CD14-positive monocyte (primary cell): ENCODE results near the gene SNAP29. TPM values are rescaled to one million over a fixed set of nuclear protein-coding genes. Genes with fewer than 3 reads are reported as not detected.
"Not testable (repeated sequence)": the region's sequence is repeated elsewhere in the genome, so short reads cannot be mapped to it uniquely, and the experiment has no call there.

Experiments used
- DNase-seq, 3 donors: peaks; one replicate each; pipeline ENCODE4 v3.0.0-alpha.2; 2011 to 2022
- H2AFZ ChIP-seq: 2 replicates; pipeline ENCODE4 v1.6.0; 2012; ENCODE audit warnings: mild to moderate bottlenecking, low read depth, low read length, inconsistent platforms; ENCODE audit not compliant: insufficient read depth, poor library complexity, severe bottlenecking
- H3K27ac ChIP-seq, 2 donors: 1 replicate in 1 of 2; 2 replicates in 1 of 2; pipeline ENCODE4 v1.5.1; 2012 to 2013; ENCODE audit warnings: low read length in 2 of 2, control low read depth in 1 of 2, inconsistent platforms in 1 of 2, low read depth in 1 of 2, mild to moderate bottlenecking in 1 of 2
- H3K27me3 ChIP-seq, 2 donors: one replicate each; pipeline versions ENCODE4 v1.6.0 to v1.6.1; 2011 to 2013; ENCODE audit warnings: low read length in 2 of 2; ENCODE audit not compliant: control insufficient read depth in 2 of 2, insufficient read depth in 2 of 2
- H3K36me3 ChIP-seq, 2 donors: replicated peaks in 1 of 2; 1 replicate in 1 of 2; 2 replicates in 1 of 2; pipeline versions ENCODE4 v1.5.1 to v1.6.1; 2012 to 2013; ENCODE audit warnings: low read length in 2 of 2, control low read depth in 1 of 2, inconsistent platforms in 1 of 2, mild to moderate bottlenecking in 1 of 2; ENCODE audit not compliant: insufficient read depth in 2 of 2, control insufficient read depth in 1 of 2
- H3K4me1 ChIP-seq, 2 donors: 1 replicate in 1 of 2; 2 replicates in 1 of 2; pipeline versions ENCODE4 v1.5.1 to v1.6.1; 2012 to 2013; ENCODE audit warnings: low read length in 2 of 2, control low read depth in 1 of 2, inconsistent platforms in 1 of 2, mild to moderate bottlenecking in 1 of 2, moderate library complexity in 1 of 2; ENCODE audit not compliant: insufficient read depth in 2 of 2, control insufficient read depth in 1 of 2
- H3K4me2 ChIP-seq: replicated peaks from 2 replicates; pipeline ENCODE3; 2012; ENCODE audit warnings: low read length, moderate library complexity, mild to moderate bottlenecking; ENCODE audit not compliant: poor library complexity, severe bottlenecking; ENCODE audit errors: extremely low read depth
- H3K4me3 ChIP-seq, 3 experiments: fragments of 200-600 bp in 1 of 3; sonication (generic) in 1 of 3; replicated peaks in 1 of 3; 1 replicate in 2 of 3; 2 replicates in 1 of 3; pipeline ENCODE4 v1.5.1; 2011 to 2013; ENCODE audit warnings: low read length in 3 of 3, mild to moderate bottlenecking in 3 of 3, control low read depth in 2 of 3, low read depth in 2 of 3, inconsistent platforms in 1 of 3, moderate library complexity in 1 of 3
- H3K79me2 ChIP-seq: 2 replicates; pipeline ENCODE4 v1.6.0; 2012; ENCODE audit warnings: mild to moderate bottlenecking, control low read depth, inconsistent platforms, low read length, moderate library complexity; ENCODE audit not compliant: insufficient read depth
- H3K9ac ChIP-seq: 2 replicates; pipeline ENCODE4 v1.6.0; 2017; ENCODE audit warnings: low read length, mild to moderate bottlenecking; ENCODE audit not compliant: insufficient read depth, poor library complexity, severe bottlenecking
- H3K9me3 ChIP-seq, 2 donors: replicated peaks in 1 of 2; 1 replicate in 1 of 2; 2 replicates in 1 of 2; pipeline versions ENCODE4 v1.5.1 to v1.6.1; 2012 to 2013; ENCODE audit warnings: low read length in 2 of 2, control low read depth in 1 of 2; ENCODE audit not compliant: control insufficient read depth in 1 of 2, insufficient read depth in 1 of 2
- H4K20me1 ChIP-seq: 2 replicates; pipeline ENCODE4 v1.6.0; 2012; ENCODE audit warnings: mild to moderate bottlenecking, low read length, control low read depth, moderate library complexity; ENCODE audit not compliant: insufficient read depth
- H3K27ac Mint-ChIP-seq, 7 donors: one replicate each; pipeline ENCODE4 v1.8.0; 2020; ENCODE audit warnings: mild to moderate bottlenecking in 7 of 7, mixed read lengths in 7 of 7, moderate library complexity in 6 of 7, inconsistent platforms in 2 of 7
- H3K27me3 Mint-ChIP-seq, 3 donors: one replicate each; pipeline ENCODE4 v1.8.0; 2021 to 2022; ENCODE audit warnings: low read depth in 3 of 3, mild to moderate bottlenecking in 3 of 3, mixed read lengths in 3 of 3, moderate library complexity in 3 of 3, inconsistent platforms in 1 of 3
- H3K36me3 Mint-ChIP-seq, 2 donors: one replicate each; pipeline ENCODE4 v1.8.0; 2020; ENCODE audit warnings: mixed read lengths in 2 of 2, inconsistent platforms in 1 of 2, mild to moderate bottlenecking in 1 of 2
- H3K4me1 Mint-ChIP-seq: one replicate; pipeline ENCODE4 v1.8.0; 2020; ENCODE audit warnings: mild to moderate bottlenecking, mixed read lengths
- H3K4me3 Mint-ChIP-seq, 2 donors: one replicate each; pipeline ENCODE4 v1.8.0; 2020; ENCODE audit warnings: mild to moderate bottlenecking in 2 of 2, mixed read lengths in 2 of 2, moderate library complexity in 1 of 2
- H3K9me3 Mint-ChIP-seq, 7 donors: one replicate each; pipeline ENCODE4 v1.8.0; 2020 to 2022; ENCODE audit warnings: mixed read lengths in 7 of 7, mild to moderate bottlenecking in 6 of 7, moderate library complexity in 6 of 7, inconsistent platforms in 2 of 7
- CTCF ChIP-seq: fragments of 200-600 bp; IDR thresholded peaks from one replicate; pipeline ENCODE4 v1.8.0; 2022; ENCODE audit warnings: antibody characterized with exemption, mild to moderate bottlenecking
- WGBS: methylation state at CpG from one replicate; pipeline ENCODE4 v1.1.5; 2013; ENCODE audit warnings: missing lambda C conversion rate; ENCODE audit not compliant: insufficient coverage; 5-methylcytosine and 5-hydroxymethylcytosine counted together
- intact Hi-C, 2 donors: fragments of 100-400 bp; cut with micrococcal nuclease; formaldehyde crosslinking; loops; one replicate each; pipeline versions ENCODE4 v1.15.0 to v1.15.1; 2023
- polyA plus RNA-seq, 3 donors: library from polyadenylated mRNA; depleted of rRNA in 1 of 3; unstranded in 2 of 3; stranded (reverse) in 1 of 3; fragments of 300-500 nt in 2 of 3; fragments of >200 nt in 1 of 3; fragmentation: Illumina TruSeq in 2 of 3; gene quantifications; 1 replicate in 2 of 3; 2 replicates in 1 of 3; pipeline ENCODE4 v1.2.3, GENCODE V29; 2012 to 2021

The SNAP29 gene
- polyA plus RNA-seq, 3 donors, result 22.3 to 32.8 (median 28.9) TPM

GRCh38 chr22:20935780-20936539, 77.2 kb downstream of the SNAP29 start:
- DNase-seq, H3K27me3 Mint-ChIP-seq, H3K4me3 ChIP-seq, H3K9me3 Mint-ChIP-seq, H3K9ac ChIP-seq, H3K9me3 ChIP-seq, H3K4me3 Mint-ChIP-seq, H2AFZ ChIP-seq, H3K27me3 ChIP-seq, H3K4me1 ChIP-seq, H3K4me2 ChIP-seq, H3K27ac ChIP-seq, intact Hi-C loops: not testable (repeated sequence)
- Mint-ChIP-seq H3K27ac (peak overlapping the region in 2 of 7 donors; percentile 15 to 55), H3K4me1 (peaks cover 23% of the 10 kb centered on the region), H3K36me3 (peaks cover 40 to 63% of the 10 kb centered on the region in 2 donors)
- Histone ChIP-seq H3K36me3 (peaks cover 22 to 65% of the 10 kb centered on the region in 2 donors), H3K79me2 (peaks cover 99% of the 10 kb centered on the region), H4K20me1 (peaks cover 100% of the 10 kb centered on the region)
- WGBS, result 91% methylated on average over 4 of the region's 11 CpGs

GRCh38 chr22:20937031-20937793, 78.4 kb downstream of the SNAP29 start:
- Histone ChIP-seq H3K4me1 (no peaks in the 10 kb centered on the region), H3K27ac (peak overlapping the region in 1 of 2 donors; percentile 31), H2AFZ (no peak overlapping the region), H3K27me3 (no peaks in the 10 kb centered on the region), H3K4me2 (no peak overlapping the region), H3K9me3 (no peaks in the 10 kb centered on the region), H3K36me3 (peaks cover 22 to 64% of the 10 kb centered on the region in 2 donors), H4K20me1 (peaks cover 98% of the 10 kb centered on the region), H3K4me3 (no peak overlapping the region), H3K9ac (no peak overlapping the region), H3K79me2 (peaks cover 98% of the 10 kb centered on the region)
- Mint-ChIP-seq H3K9me3 (no peaks in the 10 kb centered on the region), H3K4me1 (peaks cover 21% of the 10 kb centered on the region), H3K27ac (peak overlapping the region; percentile 5 to 82 (median 47)), H3K36me3 (peaks cover 40 to 67% of the 10 kb centered on the region in 2 donors), H3K4me3 (no peak overlapping the region), H3K27me3 (peaks cover 0 to 2% (median 0%) of the 10 kb centered on the region in 3 donors)
- 88% methylated on average over 12 of the region's 12 CpGs for WGBS
- no peak for DNase-seq
- no peak for TF ChIP-seq CTCF
- intact Hi-C loops, result no loop called here
